Measurements from ENCODE around the gene NFATC4. TPM values are rescaled to one million over a fixed set of nuclear protein-coding genes. Genes with fewer than 3 reads are reported as not detected.

The NFATC4 gene
- total RNA-seq, 2 experiments from 2014 or later, result 1.3 TPM; not detected in 1

DNA sequence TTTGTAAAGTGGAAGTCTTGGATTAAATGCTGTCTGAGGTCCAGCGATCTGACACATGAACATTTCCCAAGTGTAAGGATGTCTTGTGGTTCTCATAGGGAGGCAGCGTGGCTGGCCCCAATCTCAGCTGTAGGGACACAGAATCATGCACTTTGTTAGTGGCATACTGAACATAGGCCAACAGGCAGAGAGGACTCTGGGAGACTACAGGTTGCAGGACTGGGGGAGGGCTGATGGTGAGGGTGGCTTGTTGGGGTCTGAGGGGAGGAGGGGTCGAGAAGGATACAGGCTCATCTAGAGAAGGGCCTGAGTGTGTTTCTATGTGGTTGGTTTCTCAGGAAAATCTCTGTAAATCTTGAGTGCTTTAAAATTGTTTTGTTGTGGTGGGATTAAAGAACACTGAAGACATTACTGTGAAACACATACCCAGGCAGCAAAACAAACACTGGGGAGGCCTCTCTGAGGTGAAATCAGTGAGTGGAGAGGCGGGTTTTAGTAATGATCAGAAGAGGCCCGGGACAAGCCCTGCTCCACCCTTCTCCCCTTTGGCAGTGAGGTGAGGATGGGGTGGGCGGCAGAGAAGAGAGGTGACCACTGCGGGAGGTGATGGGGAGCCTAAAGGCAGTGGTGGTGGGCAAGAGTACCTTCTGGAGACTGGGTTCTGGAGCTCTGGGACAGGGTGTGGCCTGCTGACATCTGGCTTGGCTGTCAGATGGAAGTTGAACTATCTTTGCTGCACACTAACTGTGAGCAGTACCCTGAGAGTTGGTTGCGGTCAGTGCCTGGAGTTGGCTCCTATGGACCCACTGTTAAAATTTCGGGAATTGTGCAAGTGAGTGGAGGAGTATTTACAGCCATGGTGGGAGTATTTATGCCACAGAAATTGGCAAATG is 34.1 kb downstream of the NFATC4 start:
- H3K27me3 Mint-ChIP-seq, result peaks cover 49% of the 10 kb centered on the region
- H3K4me1 Mint-ChIP-seq, result peaks cover 3% of the 10 kb centered on the region
- ATAC-seq, result no peak
- H3K36me3 Mint-ChIP-seq, result no peaks in the 10 kb centered on the region
- H3K9me3 Mint-ChIP-seq (ENCODE audit: low read depth), result no peaks in the 10 kb centered on the region
- no peak for DNase-seq
- H3K27ac Mint-ChIP-seq, result no peak overlapping the region
- no peak overlapping the region for H3K4me3 Mint-ChIP-seq
- CTCF ChIA-PET, result interaction anchor here (0.6 to 2.6 kb wide), 4 partner anchors 34 to 159 kb away, joined by 3 to 9 read pairs (median 3); no protein-coding TSS in a partner anchor

DNA sequence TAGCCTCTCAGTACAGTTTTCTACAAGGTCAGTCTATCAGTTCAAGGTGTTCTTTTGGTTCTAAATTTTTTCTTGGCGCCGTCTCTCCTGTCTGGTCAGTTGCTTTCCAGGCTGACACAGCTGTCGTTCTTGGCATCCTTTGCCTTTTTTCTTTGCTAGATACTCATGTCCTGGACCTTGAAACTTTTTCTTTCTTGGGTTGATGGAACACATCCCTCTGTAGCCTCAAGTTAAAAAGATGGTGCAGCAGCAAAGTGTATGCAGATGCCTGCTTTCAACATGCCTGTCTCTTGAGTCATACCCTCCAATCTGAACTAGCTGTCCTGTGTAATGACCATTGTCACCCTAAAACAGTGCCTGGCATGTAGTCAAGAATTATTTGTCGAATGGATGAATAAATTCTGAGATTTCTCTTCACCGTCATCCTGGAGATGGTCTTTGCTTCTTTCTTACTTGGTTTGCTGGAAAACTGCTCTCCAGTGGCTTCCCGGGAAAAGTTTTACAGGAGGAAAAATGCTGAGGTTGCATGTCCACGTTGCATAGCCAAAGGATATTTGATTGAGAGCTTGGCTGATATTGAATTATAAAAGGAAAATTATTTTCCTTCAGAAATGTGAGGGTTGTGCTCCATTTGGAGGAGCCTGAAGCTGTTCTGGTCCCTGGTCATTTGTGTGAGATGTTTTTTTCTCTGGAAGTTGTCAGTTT is 35.5 kb downstream of the NFATC4 start:
- ATAC-seq (no peak), DNase-seq (no peak)
- Mint-ChIP-seq H3K9me3 (ENCODE audit: low read depth) (no peaks in the 10 kb centered on the region), H3K36me3 (no peaks in the 10 kb centered on the region), H3K27me3 (peaks cover 44% of the 10 kb centered on the region), H3K4me1 (peaks cover 3% of the 10 kb centered on the region), H3K4me3 (no peak overlapping the region), H3K27ac (no peak overlapping the region)
- CTCF ChIA-PET, result interaction anchor here (1.4 to 2.6 kb wide), 2 partner anchors 28 to 70 kb away, joined by 4 to 9 read pairs; no protein-coding TSS in a partner anchor

DNA sequence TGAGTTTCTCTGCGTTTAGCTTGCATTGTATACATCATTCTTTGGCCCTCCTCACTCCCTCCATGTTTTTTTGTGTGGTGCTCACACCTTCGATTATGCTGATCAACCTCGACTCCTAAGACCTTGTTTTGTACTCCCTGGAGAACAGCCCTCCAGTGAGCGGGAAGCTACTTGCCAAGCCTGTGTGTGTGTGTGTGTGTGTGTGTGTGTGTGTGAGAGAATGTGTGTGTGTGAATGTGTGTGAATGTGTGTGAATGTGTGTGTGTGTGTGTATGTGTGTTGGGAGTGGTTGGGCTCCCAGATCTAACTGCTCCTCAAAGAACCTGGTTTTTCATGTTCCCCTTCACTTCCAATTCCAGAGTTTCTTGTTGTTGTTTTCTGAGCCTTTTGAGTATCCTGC is 36.8 kb downstream of the NFATC4 start:
- no peak for ATAC-seq
- Mint-ChIP-seq H3K36me3 (no peaks in the 10 kb centered on the region), H3K4me1 (no peaks in the 10 kb centered on the region), H3K27ac (no peak overlapping the region), H3K4me3 (no peak overlapping the region), H3K27me3 (peaks cover 38% of the 10 kb centered on the region), H3K9me3 (ENCODE audit: low read depth) (no peaks in the 10 kb centered on the region)
- CTCF ChIA-PET, result interaction anchor here (0.6 to 2.6 kb wide), 2 partner anchors 71 to 468 kb away, joined by 3 to 9 read pairs; no protein-coding TSS in a partner anchor
- no peak for DNase-seq

- DNase-seq (no peak), ATAC-seq (no peak)
- no peaks in the 10 kb centered on the region for H3K36me3 Mint-ChIP-seq
- no peaks in the 10 kb centered on the region for H3K4me1 Mint-ChIP-seq
- no peak overlapping the region for H3K27ac Mint-ChIP-seq
- H3K4me3 Mint-ChIP-seq, result no peak overlapping the region
- peaks cover 33% of the 10 kb centered on the region for H3K27me3 Mint-ChIP-seq
- CTCF ChIA-PET, result interaction anchor here (1.1 to 1.6 kb wide), 3 partner anchors 25 to 98 kb away, joined by 4 to 6 read pairs (median 4); partner anchors contain the start of gene CIDEB
- H3K9me3 Mint-ChIP-seq (ENCODE audit: low read depth), result no peaks in the 10 kb centered on the region
Measured at GRCh38 chr14:24406416-24406815, 38.4 kb downstream of the NFATC4 start.

DNA sequence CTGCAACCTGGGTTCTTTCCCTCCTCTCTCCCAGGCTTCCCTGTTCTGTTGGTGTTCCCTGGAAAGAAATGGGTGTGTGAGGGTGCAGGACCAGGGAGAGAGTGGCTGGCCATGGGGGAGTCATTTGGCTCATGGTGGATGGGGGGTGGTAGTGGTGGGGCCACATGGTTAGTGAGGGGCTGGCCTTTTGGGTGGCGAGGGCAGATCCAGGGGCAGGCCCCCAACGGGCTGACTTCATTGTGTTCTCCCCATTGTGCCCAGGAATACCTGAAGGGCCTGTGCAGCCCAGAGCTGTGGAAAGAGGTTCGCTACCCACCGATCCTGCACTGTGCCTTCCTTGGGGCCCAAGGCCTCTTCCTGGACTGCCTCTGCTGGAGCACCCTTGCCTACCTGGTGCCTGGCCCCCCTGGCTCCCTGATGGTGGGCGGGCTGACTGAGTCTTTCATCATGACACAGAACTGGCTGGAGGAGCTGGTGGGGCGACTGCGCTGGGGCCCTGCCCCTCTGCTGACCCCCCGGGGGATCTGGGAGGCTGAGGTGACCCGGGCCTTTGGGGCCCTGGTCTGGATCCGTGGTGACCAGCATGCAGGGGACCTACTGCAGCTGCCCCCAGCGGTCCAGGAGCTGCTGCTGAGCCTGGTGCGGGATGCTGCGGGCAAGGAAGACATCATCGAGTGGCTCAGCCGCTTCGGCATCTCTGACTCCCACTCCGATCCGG is 39.8 kb downstream of the NFATC4 start:
- no peak for ATAC-seq
- H3K9me3 Mint-ChIP-seq (ENCODE audit: low read depth), result no peaks in the 10 kb centered on the region
- no peaks in the 10 kb centered on the region for H3K4me1 Mint-ChIP-seq
- no peak for DNase-seq
- H3K27me3 Mint-ChIP-seq, result peaks cover 27% of the 10 kb centered on the region
- CTCF ChIA-PET, result interaction anchor here (1.1 to 5.0 kb wide), 2 partner anchors 24 to 74 kb away, joined by 4 to 17 read pairs; no protein-coding TSS in a partner anchor
- H3K27ac Mint-ChIP-seq, result no peak overlapping the region
- H3K4me3 Mint-ChIP-seq, result no peak overlapping the region
- H3K36me3 Mint-ChIP-seq, result no peaks in the 10 kb centered on the region

- CTCF ChIA-PET, result interaction anchor here (1.2 to 5.0 kb wide), 4 partner anchors 14 to 50 kb away, joined by 3 to 17 read pairs (median 6); no protein-coding TSS in a partner anchor
- H3K36me3 Mint-ChIP-seq, result no peaks in the 10 kb centered on the region
- H3K4me3 Mint-ChIP-seq, result no peak overlapping the region
- ATAC-seq (no peak), DNase-seq (no peak)
- no peaks in the 10 kb centered on the region for H3K9me3 Mint-ChIP-seq (ENCODE audit: low read depth)
- H3K4me1 Mint-ChIP-seq, result no peaks in the 10 kb centered on the region
- H3K27ac Mint-ChIP-seq, result no peak overlapping the region
- H3K27me3 Mint-ChIP-seq, result peaks cover 17% of the 10 kb centered on the region
Measured at GRCh38 chr14:24408764-24409163, 40.8 kb downstream of the NFATC4 start.

DNA sequence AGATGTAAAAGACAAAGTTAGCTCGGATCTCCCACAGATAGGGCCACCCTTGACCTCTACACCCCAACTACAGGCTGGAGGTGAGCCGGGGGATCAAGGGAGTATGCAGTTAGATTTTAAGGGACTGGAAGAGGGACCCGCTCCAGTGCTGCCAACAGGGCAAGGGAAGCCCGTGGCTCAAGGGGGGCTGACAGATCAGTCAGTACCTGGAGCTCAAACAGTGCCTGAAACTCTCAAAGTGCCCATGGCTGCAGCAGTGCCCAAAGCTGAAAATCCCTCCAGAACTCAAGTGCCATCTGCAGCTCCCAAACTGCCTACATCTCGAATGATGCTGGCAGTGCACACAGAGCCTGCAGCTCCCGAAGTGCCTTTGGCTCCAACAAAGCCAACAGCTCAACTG is 41.2 kb downstream of the NFATC4 start:
- no peaks in the 10 kb centered on the region for H3K9me3 Mint-ChIP-seq (ENCODE audit: low read depth)
- peaks cover 12% of the 10 kb centered on the region for H3K27me3 Mint-ChIP-seq
- DNase-seq (no peak), ATAC-seq (no peak)
- no peaks in the 10 kb centered on the region for H3K4me1 Mint-ChIP-seq
- CTCF ChIA-PET, result interaction anchor here (1.2 to 5.0 kb wide), 4 partner anchors 13 to 51 kb away, joined by 3 to 17 read pairs (median 6); no protein-coding TSS in a partner anchor
- H3K36me3 Mint-ChIP-seq, result no peaks in the 10 kb centered on the region
- no peak overlapping the region for H3K27ac Mint-ChIP-seq
- no peak overlapping the region for H3K4me3 Mint-ChIP-seq

GRCh38 chr14:24409956-24410355 is 42.0 kb downstream of the NFATC4 start:
- CTCF ChIA-PET, result interaction anchor here (1.8 to 5.0 kb wide), 3 partner anchors 13 to 27 kb away, joined by 5 to 17 read pairs (median 6); no protein-coding TSS in a partner anchor
- ATAC-seq, result no peak
- Mint-ChIP-seq H3K27ac (no peak overlapping the region), H3K27me3 (peaks cover 5% of the 10 kb centered on the region), H3K4me1 (no peaks in the 10 kb centered on the region), H3K9me3 (ENCODE audit: low read depth) (no peaks in the 10 kb centered on the region), H3K36me3 (no peaks in the 10 kb centered on the region), H3K4me3 (no peak overlapping the region)
- DNase-seq, result no peak

- Mint-ChIP-seq H3K27me3 (no peaks in the 10 kb centered on the region), H3K4me3 (no peak overlapping the region), H3K36me3 (no peaks in the 10 kb centered on the region), H3K4me1 (no peaks in the 10 kb centered on the region), H3K9me3 (ENCODE audit: low read depth) (no peaks in the 10 kb centered on the region), H3K27ac (no peak overlapping the region)
- CTCF ChIA-PET, result interaction anchor here (1.5 to 5.0 kb wide), 3 partner anchors 14 to 87 kb away, joined by 4 to 17 read pairs (median 5); no protein-coding TSS in a partner anchor
- ATAC-seq, result peak; percentile 73
- DNase-seq, result no peak
Measured at GRCh38 chr14:24411443-24412389, 43.7 kb downstream of the NFATC4 start.

DNA sequence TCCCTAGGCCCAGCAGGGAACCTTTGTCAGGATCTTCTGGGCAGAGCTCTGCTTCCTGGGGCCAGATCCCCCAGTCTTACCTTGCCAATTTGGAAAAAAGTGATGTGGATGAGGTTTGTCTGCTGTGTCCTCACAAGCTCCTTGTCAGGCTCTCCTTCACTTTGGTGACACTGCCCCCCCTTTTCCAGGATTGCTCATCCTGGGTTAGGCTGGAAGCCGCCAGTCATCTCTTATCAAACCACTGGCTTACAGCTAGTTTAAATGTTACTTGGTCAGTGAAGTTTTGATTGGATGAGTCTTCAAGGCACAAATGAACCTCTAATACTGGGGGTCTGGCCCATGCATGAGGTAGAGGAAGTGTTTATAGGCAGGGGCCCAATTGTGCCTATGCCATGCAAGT is 46.1 kb downstream of the NFATC4 start:
- Mint-ChIP-seq H3K27ac (no peak overlapping the region), H3K4me3 (no peak overlapping the region), H3K36me3 (no peaks in the 10 kb centered on the region), H3K27me3 (peaks cover 3% of the 10 kb centered on the region), H3K9me3 (ENCODE audit: low read depth) (no peaks in the 10 kb centered on the region), H3K4me1 (no peaks in the 10 kb centered on the region)
- no peak for ATAC-seq
- no peak for DNase-seq
- CTCF ChIA-PET, result interaction anchor here (0.8 to 2.2 kb wide), 3 partner anchors 12 to 106 kb away, joined by 3 to 5 read pairs (median 4); partner anchors contain the start of gene CIDEB

GRCh38 chr14:24414732-24415420 is 46.9 kb downstream of the NFATC4 start:
- Mint-ChIP-seq H3K9me3 (ENCODE audit: low read depth) (no peaks in the 10 kb centered on the region), H3K27ac (no peak overlapping the region), H3K4me1 (no peaks in the 10 kb centered on the region), H3K36me3 (no peaks in the 10 kb centered on the region), H3K4me3 (no peak overlapping the region), H3K27me3 (peaks cover 5% of the 10 kb centered on the region)
- ATAC-seq, result no peak
- DNase-seq, result no peak
- CTCF ChIA-PET, result interaction anchor here (1.4 to 1.5 kb wide), 2 partner anchors 17 to 107 kb away, joined by 3 to 4 read pairs; partner anchors contain the start of gene CIDEB
